Amygdala (tissue), 56 donors: ENCODE measurements around the gene DIDO1.

Experiments
- DNase-seq, 56 donors: peaks; one replicate each; lab custom pipeline; 2025; lab: John Stamatoyannopoulos, UW

The DIDO1 gene

GRCh38 chr20:62926229-62927127, at the start of gene DIDO1:
DIDO1 (minus strand) TSS chr20:62926505.
- DNase-seq = peak; percentile 19 to 92 (median 77)

- DNase-seq = no peak
These were observed 49.0 kb upstream of the DIDO1 start for GRCh38 chr20:62975251-62975760.

GRCh38 chr20:62972845-62973745, 46.8 kb upstream of the DIDO1 start:
- DNase-seq = no peak

DNA sequence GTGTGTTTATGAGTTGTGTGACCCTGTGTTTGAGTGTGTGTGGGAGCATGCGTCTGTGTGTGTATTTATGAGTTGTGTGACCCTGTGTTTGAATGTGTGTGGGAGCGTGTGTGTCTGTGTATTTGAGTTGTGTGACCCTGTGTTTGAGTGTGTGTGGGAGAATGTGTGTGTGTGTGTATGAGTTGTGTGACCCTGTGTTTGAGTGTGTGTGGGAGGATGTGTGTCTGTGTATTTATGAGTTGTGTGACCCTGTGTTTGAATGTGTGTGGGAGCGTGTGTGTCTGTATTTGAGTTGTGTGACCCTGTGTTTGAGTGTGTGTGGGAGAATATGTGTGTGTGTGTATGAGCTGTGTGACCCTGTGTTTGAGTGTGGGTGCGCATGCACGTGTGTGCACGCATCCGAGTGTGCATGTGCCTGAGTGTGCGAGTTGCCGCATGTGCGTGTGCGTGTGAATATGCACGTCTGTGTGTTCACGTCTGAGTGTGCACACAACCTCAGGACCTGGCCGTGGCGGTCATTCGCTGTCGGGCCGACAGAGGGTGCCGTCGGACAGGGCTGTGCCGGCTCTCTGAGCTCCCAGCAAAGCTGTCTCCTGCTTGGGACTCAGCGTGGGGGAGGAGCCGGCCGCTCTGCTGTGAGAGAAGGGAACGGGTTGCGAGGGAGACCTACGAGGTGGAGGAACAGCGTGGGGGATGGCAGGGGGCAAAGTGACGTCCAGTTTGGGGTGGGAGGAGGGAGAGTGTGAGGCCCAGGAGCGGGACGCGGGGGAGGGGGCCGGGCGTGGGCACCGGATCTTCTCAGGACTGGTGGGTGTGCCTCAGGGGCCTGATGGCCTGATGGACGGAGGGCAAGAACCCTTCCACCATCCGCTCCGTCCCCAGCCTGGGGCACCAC, 45.9 kb upstream of the DIDO1 start:
- peak; percentile 4 to 83 (median 60) for DNase-seq

DNA sequence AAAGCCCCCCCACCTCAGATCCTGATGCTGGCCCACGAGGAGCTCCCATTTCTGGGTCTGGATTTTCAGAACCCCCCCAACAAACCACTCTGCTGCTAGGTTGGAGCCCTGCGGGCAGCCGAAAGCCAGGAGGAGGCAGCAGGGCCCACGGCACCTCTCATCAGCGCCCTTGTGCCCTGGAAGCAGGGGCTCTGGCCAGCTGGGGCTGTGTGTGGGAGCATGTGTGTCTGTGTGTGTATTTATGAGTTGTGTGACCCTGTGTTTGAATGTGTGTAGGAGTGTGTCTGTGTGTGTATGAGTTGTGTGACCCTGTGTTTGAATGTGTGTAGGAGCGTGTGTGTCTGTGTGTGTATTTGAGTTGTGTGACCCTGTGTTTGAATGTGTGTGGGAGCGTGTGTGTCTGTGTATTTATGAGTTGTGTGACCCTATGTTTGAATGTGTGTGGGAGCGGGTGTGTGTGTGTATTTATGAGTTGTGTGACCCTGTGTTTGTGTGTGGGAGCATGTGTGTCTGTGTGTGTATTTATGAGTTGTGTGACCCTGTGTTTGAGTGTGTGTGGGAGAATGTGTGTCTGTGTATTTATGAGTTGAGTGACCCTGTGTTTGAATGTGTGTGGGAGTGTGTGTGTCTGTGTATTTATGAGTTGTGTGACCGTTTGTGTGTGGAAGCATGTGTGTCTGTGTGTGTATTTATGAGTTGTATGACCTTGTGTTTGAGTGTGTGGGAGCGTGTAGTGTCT, 45.1 kb upstream of the DIDO1 start:
- no peak for DNase-seq

DNA sequence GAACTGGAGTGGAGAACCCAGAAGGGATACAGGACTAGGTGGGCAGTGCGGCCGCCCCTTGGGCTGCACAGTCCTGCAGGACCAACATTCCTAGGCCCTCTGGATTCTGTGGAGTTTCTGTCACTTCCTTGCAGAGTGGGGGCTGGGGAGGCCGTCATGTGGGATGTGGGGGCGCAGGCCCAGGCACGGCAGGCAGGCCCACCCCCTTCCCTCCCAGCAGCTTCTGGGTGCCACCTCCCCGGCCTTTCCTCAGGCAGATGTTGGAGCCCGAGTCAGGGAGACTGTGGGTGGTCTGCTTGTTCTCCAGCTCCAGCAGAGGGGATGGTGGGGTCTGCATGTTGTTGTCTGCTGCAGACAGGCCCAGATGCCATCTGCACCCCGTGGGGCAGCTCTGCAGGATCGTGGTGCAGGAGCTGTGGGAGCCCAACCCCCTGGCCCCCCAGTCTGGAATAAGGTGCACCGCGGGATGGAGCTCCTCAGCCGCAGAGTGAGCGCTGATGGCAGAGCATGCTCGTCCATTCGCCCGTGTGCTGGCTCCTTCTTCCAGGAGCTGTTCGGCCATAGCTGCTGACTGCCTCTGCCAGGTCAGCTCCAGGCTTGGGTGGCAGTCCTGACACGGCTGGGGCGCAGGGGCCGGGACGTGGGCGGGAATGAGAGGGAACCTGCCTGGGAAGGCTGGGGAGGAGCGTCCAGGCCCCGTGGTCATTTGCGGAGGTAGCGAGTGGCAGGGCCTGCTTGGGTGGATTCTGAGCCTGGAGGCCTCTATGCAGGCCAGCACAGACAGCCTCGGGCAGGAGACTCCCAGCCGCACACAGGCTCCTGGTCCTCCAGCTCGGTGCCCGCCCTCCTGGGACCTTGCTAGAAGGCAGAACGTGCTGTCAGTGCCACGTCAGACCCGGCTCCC, 44.3 kb upstream of the DIDO1 start:
- no peak for DNase-seq

DNA sequence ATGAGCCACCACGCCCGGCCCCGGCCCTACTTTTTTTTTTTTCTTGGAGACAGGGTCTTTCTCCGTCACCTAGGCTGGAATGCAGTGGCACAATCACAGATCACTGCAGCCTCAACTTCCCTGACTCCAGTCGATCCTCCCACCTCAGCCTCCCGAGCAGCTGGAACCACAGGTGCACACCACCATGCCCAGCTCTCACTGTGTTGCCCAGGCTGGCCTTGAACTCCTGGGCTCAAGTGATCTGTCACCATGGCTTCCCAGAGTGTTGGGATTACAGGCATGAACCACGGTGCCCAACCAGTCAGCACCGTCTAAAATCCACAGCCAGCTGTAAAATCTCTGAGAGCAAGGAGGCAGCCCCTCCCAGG, 43.6 kb upstream of the DIDO1 start:
- DNase-seq = no peak

GRCh38 chr20:62969179-62969760, 43.0 kb upstream of the DIDO1 start:
- DNase-seq = no peak

GRCh38 chr20:62968378-62969178, 42.3 kb upstream of the DIDO1 start:
- DNase-seq = no peak

DNA sequence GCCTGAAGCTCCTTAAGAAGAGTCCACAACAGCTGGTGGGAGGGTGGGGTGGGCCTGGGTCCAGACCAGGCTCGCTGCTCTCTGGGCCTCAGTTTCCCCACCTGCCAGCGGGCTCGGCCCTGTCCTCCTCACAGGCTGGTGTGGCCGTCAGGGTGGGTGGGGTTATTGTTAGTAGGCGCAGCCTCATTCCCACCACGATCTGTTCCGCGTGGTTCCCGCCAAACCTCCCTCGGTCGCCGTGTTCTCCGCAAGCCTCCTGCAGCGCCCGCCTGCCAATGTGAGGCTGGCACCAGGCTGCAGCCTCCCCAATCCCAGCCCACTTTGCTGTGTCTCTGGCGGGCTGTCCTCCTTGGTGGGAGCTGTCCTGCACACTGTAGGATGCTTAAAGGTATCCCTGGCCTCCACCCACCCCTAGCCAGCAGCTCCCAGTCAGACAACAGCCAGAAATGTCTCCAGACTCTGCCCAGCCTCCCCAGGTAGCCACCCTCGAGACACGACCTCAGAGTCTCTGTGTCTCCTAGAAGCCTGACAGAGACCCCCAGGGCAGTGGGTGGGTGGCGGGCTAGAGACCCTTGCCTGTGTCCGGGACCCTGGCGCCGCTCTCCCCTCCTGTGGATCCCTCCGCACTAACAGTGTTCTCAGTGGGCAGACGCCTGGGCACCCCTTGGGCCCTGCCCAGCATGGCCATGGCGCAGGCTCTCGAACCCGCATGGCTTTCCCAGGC, 41.5 kb upstream of the DIDO1 start:
- DNase-seq = no peak

DNA sequence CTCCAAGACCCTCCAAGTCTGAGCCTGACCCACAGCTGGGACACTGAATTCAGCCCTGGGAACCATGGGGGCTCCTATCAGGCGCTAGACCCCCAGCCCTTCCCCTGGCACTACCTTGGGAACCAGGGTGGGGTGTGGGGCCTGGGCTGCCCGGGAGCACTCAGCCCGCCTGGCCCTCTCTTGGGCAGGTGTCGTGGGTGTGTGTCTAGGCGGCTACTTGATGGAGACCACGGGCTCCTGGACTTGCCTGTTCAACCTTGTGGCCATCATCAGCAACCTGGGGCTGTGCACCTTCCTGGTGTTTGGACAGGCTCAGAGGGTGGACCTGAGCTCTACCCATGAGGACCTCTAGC, 40.8 kb upstream of the DIDO1 start:
- DNase-seq = no peak

- no peak for DNase-seq
These were observed 40.2 kb upstream of the DIDO1 start for GRCh38 chr20:62966212-62967148.

- no peak for DNase-seq
These were observed 39.1 kb upstream of the DIDO1 start for GRCh38 chr20:62965363-62965771.

DNA sequence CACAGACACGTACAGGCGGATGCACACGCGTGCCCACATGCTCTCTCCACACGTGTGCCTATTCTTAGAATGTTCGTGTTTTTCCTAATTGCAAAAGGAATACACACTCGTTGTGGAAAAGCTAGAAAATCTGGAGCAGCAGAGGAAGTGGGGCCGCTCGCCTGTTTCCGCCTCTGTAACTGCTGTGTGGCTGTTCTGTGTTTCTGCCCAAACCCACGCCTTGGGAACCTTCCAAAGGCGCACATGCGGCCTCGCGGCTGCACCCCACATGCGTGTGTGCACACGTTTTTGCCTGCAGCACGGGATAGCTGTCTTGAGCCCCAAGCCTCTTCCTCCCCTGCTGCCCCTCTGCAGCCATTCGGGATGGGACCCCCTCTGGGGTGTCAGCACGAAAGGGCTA, 38.4 kb upstream of the DIDO1 start:
- DNase-seq = peak in 16 of 56 donors; percentile 9 to 62 (median 28)

- DNase-seq = no peak
These were observed 37.5 kb upstream of the DIDO1 start for GRCh38 chr20:62963614-62964397.
